NT2/D1 (cell line): ENCODE measurements around the gene PGM1.

ENCODE experiments used
- SUZ12 ChIP-seq: IDR thresholded peaks from 2 replicates; pipeline ENCODE4 v1.6.1; 2011; ENCODE audit not compliant: insufficient read length, insufficient read depth; ENCODE audit errors: extremely low read depth
- YY1 ChIP-seq: IDR thresholded peaks from 2 replicates; pipeline ENCODE4 v1.6.1; 2011; ENCODE audit not compliant: insufficient read length, insufficient read depth
- ZNF274 ChIP-seq: IDR thresholded peaks from 2 replicates; pipeline ENCODE4 v1.6.1; 2011; ENCODE audit warnings: mild to moderate bottlenecking, low read depth, low read length

- TF ChIP-seq YY1 (no peak), SUZ12 (no peak), ZNF274 (no peak)
These were observed 2.2 kb downstream of the PGM1 start for GRCh38 chr1:63595435-63595834.
